Cardiac muscle cell (in vitro differentiated cells and primary cell): Measurements from ENCODE around the gene DPF3. TPM values are rescaled to one million over a fixed set of nuclear protein-coding genes. Genes with fewer than 3 reads are reported as not detected.

ENCODE experiments used
- DNase-seq, 2 donors: peaks; one replicate each; pipeline versions ENCODE4 v3.0.0 to v3.0.0-alpha.2; 2010 to 2017; ENCODE audit warnings: low read depth in 1 of 2, low spot score in 1 of 2
- H3K27ac ChIP-seq: fragments of 200-600 bp; sonication (generic); 2 replicates; pipeline ENCODE4 v1.5.1; 2016
- H3K27me3 ChIP-seq: fragments of 200-600 bp; sonication (generic); 2 replicates; pipeline ENCODE4 v1.6.0; 2016; ENCODE audit warnings: control low read depth
- H3K36me3 ChIP-seq: fragments of 200-600 bp; sonication (generic); 2 replicates; pipeline ENCODE4 v1.5.1; 2016; ENCODE audit warnings: control low read depth
- H3K4me1 ChIP-seq: fragments of 200-600 bp; sonication (generic); 2 replicates; pipeline ENCODE4 v1.8.1; 2017; ENCODE audit warnings: low read depth, mild to moderate bottlenecking, mixed run types
- H3K4me3 ChIP-seq: fragments of 200-600 bp; sonication (generic); 2 replicates; pipeline ENCODE4 v1.5.1; 2016; ENCODE audit warnings: mild to moderate bottlenecking
- H3K9me3 ChIP-seq: fragments of 200-600 bp; sonication (generic); 2 replicates; pipeline ENCODE4 v1.5.1; 2017; ENCODE audit warnings: low read depth, mild to moderate bottlenecking, control low read depth
- polyA plus RNA-seq: library from polyadenylated mRNA; unstranded; fragments of >200 nt; fragmentation: Nextera tagmentation; extraction: Ambion mirVana; gene quantifications from 2 replicates; pipeline ENCODE4 v1.2.1, GENCODE V29; 2016
- total RNA-seq: library from RNA; depleted of rRNA; stranded (reverse); fragments of >200 nt; gene quantifications from 2 replicates; pipeline ENCODE4 v1.2.3, GENCODE V29; 2016
- TF ChIP-seq, protein P1 (sequence below): IDR thresholded peaks from 2 replicates; pipeline ENCODE4 v1.5.1; 2012; ENCODE audit warnings: low read depth, mild to moderate bottlenecking, low read length

DPF3 gene
- total and polyA plus RNA-seq, 2 experiments from 2014 or later, result 25.9 to 84.8 TPM

DNA sequence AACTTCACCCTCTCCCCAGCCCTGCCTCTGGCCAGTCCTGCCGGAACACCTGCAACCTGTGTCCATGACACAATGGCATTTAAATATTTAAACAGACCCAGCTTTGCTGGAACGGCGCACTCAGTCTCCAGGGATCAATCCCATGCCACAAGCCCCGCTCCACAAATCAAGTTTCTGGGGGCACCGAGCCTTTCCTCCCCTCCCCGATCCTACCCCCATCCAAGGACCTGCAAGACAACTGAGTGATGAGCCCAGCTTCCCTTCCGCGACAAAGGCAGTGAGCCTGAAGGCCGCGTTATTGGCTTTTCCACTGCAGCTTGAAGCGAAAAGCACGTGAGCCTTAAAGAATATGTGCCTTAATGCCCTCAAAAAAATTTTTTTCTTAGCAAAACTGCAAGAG, 185.7 kb downstream of the DPF3 start:
- no peak for DNase-seq
- Histone ChIP-seq H3K9me3 (no peaks in the 10 kb centered on the region), H3K27me3 (no peaks in the 10 kb centered on the region), H3K36me3 (no peaks in the 10 kb centered on the region), H3K4me1 (peaks cover 30% of the 10 kb centered on the region), H3K4me3 (no peak overlapping the region), H3K27ac (no peak overlapping the region)
- TF ChIP-seq, protein P1, sequence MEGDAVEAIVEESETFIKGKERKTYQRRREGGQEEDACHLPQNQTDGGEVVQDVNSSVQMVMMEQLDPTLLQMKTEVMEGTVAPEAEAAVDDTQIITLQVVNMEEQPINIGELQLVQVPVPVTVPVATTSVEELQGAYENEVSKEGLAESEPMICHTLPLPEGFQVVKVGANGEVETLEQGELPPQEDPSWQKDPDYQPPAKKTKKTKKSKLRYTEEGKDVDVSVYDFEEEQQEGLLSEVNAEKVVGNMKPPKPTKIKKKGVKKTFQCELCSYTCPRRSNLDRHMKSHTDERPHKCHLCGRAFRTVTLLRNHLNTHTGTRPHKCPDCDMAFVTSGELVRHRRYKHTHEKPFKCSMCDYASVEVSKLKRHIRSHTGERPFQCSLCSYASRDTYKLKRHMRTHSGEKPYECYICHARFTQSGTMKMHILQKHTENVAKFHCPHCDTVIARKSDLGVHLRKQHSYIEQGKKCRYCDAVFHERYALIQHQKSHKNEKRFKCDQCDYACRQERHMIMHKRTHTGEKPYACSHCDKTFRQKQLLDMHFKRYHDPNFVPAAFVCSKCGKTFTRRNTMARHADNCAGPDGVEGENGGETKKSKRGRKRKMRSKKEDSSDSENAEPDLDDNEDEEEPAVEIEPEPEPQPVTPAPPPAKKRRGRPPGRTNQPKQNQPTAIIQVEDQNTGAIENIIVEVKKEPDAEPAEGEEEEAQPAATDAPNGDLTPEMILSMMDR, result no peak

DNA sequence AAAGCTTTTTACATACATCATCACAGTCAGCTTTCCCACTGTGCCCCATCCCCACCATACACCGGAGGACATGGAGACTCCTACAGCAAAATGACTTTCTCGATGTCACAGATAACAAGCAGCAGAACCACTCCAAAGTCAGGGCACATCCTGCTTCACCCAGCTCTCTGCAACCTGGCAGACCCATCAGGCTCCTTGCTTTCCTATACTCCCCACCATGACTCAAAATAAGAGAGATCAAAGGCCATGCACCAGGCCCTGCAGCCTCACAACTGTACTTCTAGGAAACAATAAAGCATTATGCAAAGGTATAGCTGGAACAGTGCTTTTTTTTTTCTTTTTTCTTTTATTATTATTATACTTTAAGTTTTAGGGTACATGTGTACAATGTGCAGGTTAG, 187.4 kb downstream of the DPF3 start:
- TF ChIP-seq, protein P1, result no peak
- DNase-seq, result no peak
- H3K9me3 ChIP-seq, result no peaks in the 10 kb centered on the region
- peak overlapping the region; percentile 21 for H3K27ac ChIP-seq
- H3K36me3 ChIP-seq, result no peaks in the 10 kb centered on the region
- H3K27me3 ChIP-seq, result no peaks in the 10 kb centered on the region
- no peak overlapping the region for H3K4me3 ChIP-seq
- peaks cover 35% of the 10 kb centered on the region for H3K4me1 ChIP-seq

DNA sequence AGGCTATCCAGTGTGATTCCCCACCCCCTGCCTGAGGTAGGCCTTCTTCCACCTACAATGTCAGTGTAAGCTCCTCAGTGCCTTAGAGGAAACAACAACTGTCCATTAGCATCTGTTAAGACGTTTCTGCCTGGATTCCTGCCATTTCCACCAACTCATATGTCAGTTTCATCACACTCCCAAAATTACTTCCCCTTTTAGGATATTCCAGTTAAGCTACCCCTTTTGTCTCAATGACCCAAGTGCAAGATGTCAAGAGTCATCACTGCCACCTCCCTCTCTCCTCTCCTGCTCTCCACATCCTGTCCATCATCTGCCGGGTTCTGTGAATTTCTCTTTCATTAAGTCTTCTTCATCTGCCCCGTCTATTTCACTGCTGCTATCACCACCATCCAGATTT, 189.4 kb downstream of the DPF3 start:
- H3K36me3 ChIP-seq, result no peaks in the 10 kb centered on the region
- DNase-seq, result no peak
- TF ChIP-seq, protein P1, result no peak
- H3K27me3 ChIP-seq, result no peaks in the 10 kb centered on the region
- H3K27ac ChIP-seq, result peak overlapping the region; percentile 62
- peaks cover 46% of the 10 kb centered on the region for H3K4me1 ChIP-seq
- H3K4me3 ChIP-seq, result no peak overlapping the region
- H3K9me3 ChIP-seq, result no peaks in the 10 kb centered on the region

DNA sequence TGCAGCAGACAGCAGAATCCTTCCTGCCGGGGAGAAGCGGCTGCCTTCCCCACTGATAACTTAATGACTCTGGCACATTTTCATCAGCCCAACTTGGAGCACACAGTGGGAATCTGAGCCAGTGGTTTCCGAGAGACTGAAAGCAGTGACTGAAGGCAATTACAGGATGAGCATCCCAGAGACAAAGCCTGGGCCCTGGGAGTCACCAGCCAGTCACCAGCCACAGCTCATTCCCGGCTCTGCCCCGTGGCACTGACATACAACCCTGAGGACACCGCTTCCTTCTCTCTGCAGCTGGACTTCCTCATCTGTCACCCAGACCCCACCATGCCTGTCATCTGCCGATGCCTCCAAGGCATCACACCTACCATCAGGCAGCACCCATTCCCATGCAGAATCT, 192.3 kb downstream of the DPF3 start:
- DNase-seq, result peak in 1 of 2 donors; percentile 6
- H3K4me3 ChIP-seq, result no peak overlapping the region
- peaks cover 5% of the 10 kb centered on the region for H3K36me3 ChIP-seq
- H3K27me3 ChIP-seq, result no peaks in the 10 kb centered on the region
- TF ChIP-seq, protein P1, result no peak
- peak overlapping the region; percentile 72 for H3K27ac ChIP-seq
- peaks cover 46% of the 10 kb centered on the region for H3K4me1 ChIP-seq
- H3K9me3 ChIP-seq, result no peaks in the 10 kb centered on the region

DNA sequence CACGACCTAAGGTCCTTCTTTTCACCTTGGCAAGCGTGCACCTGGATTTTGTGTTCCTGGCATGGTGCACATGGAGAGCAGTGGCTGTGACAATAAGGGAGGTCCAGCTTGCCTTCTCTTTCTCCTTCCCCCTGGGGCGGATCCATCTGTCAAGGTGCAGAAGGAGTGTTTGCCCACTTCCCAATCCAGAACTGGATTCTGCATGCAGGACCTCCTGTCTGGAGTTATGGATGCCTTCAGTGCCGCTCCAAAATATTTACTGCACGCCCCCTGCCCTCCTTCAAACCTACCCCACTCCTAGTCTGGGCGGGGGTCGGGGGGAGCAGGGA, 192.7 kb downstream of the DPF3 start:
- Histone ChIP-seq H3K4me3 (no peak overlapping the region), H3K36me3 (peaks cover 5% of the 10 kb centered on the region), H3K27ac (peak overlapping the region; percentile 72), H3K4me1 (peaks cover 46% of the 10 kb centered on the region), H3K9me3 (no peaks in the 10 kb centered on the region), H3K27me3 (no peaks in the 10 kb centered on the region)
- TF ChIP-seq, protein P1, result no peak
- DNase-seq, result no peak
